HG03095 (cell line): Measurements from ENCODE around the gene LARGE1.

ENCODE experiments used
- ATAC-seq: cut with Tn5 transposase; IDR thresholded peaks from one replicate; pipeline ENCODE4 v1.9.1; 2021; ENCODE audit warnings: moderate library complexity; ENCODE audit not compliant: unreplicated experiment

LARGE1 gene

GRCh38 chr22:33456511-33456910 is 463.8 kb downstream of the LARGE1 start:
- ATAC-seq = no peak

DNA sequence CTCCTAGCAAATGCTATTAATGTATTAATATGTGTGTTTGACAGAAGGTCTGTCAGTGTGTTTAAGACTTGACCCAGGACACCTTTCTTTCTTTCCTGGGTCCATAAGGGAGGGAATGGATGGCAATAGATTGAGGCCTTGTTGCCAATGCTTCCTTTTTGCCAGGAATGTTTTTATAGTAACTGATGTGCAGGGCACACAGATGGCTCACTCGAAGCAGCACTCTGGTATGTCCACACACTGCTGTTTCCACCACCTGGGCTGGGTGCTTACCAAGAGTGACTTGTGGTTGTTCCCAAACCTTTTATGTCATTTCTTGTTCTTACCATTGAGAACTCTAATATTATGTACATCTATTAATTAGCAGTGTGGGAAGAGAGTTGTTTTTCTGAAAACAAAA is 465.2 kb downstream of the LARGE1 start:
- ATAC-seq = no peak

- ATAC-seq = no peak
Measured at GRCh38 chr22:33451866-33452469, 468.3 kb downstream of the LARGE1 start.

GRCh38 chr22:33450756-33451155 is 469.5 kb downstream of the LARGE1 start:
- no peak for ATAC-seq

- ATAC-seq = no peak
Measured at GRCh38 chr22:33447733-33448132, 472.5 kb downstream of the LARGE1 start.

DNA sequence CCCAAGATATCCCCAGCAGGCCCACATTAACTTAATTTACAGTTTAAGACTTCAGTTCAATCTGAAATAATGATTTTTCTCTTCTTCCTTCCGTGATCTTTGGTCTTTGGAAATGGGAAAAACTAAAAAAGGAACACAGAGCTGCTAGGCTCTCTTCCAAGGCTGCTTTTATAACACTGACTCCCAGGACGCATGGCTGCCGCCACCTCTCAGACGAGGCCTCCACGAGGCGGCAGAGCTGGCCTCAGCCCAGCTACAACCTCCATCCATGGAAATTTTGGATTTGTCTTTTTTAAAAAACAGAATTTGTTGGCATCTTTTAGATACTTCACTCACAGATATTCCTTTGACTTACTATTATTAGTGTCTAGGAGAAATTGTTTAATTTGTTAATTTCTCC is 476.6 kb downstream of the LARGE1 start:
- ATAC-seq = no peak

DNA sequence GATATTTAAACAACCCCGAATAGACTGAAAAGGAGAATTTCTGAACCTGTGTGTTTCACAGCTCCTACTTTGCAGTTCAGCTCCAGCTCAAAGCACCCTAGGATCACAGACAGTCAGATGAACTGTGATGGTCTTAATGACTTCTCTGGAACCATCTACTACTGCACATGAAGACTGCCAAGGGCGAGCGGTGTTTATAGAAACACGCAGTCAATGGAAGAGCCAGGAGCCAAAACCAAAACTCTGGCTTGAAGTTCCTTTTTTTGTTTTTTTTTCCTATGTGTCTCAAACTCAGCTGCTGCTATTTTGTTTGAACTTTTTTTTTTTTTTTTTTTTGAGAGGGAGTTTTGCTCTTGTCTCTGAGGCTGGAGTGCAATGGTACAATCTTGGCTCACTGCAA is 479.5 kb downstream of the LARGE1 start:
- no peak for ATAC-seq

DNA sequence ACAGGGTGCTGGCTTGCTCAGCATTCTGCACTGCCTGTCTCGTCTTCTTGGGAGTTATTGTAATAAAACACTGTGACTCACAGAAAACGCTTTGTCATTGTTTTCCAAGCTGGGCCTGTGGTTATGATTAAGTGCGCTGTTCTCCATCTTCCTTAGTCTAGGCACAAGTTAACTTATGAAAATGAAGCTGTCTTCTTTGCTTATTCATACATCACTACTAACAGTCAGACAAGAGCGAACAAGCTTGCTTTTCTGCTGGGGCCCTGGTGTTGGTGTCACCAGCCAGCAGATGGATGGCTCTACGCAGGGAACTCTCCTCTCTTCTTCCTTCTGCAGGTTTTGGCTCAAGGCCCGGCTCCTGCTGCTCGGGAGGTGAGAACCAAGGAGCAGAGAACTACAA is 482.0 kb downstream of the LARGE1 start:
- no peak for ATAC-seq

GRCh38 chr22:33431300-33431699 is 489.0 kb downstream of the LARGE1 start:
- ATAC-seq = no peak

DNA sequence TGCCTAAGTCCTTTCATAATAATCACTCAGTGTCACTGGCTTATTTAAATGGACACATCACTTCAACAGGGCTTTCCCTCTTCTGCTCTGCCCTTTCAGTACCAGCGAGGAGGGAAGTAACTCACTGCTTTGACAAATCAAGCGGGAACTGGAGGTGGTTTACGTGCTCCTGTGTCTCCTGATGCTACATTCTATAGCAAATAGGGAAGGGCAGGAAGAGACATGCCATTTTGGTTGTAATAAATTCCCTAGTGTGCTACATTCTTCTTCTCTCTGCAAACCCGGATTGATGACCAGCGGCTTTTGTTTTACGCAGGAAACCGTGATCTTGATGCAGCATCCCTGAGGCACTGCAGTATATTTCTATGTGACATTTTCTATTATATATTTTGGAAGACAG is 491.0 kb downstream of the LARGE1 start:
- ATAC-seq = no peak

GRCh38 chr22:33427461-33427860 is 492.8 kb downstream of the LARGE1 start:
- ATAC-seq = no peak

DNA sequence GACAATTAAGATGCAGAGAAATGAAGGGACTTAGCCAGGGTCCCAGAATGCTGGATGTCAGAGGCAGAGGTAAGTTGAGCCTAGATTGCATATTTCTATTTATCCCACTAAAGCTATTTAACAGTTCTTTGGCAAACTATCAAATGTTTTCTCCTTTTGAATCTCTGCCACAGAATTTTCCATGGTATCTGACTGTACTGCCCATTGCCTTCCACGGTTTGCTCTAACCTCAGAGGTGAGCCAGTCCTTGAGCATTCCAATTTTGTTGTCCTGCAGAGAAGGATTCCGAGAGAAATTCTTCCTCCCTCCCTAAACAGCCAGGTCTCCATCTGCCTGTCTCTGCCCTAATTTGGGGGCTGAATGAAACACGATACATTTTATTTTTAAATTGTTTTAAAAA is 493.8 kb downstream of the LARGE1 start:
- ATAC-seq = no peak

- no peak for ATAC-seq
Measured at GRCh38 chr22:33421859-33422258, 498.4 kb downstream of the LARGE1 start.

DNA sequence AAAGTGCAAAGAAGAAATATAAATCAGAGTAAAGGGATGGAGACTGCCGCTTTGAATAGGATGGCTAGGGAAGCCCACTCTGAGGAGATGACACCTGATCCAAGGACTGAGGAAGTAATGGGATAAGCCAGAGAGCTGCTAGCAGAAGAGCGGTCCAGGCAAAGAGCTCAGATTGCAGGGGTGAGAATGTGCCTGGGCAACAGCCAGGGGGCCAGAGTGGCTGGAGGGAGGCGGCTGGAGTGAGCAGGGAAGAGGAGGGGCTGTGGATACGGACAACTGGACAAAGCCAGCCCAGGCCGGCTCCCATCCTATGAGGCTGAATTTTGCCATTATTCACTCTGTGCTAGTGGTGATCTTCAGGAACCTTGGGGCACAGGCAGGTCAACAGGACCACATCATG is 501.8 kb downstream of the LARGE1 start:
- ATAC-seq = no peak

GRCh38 chr22:33415401-33415800 is 504.9 kb downstream of the LARGE1 start:
- ATAC-seq = no peak

DNA sequence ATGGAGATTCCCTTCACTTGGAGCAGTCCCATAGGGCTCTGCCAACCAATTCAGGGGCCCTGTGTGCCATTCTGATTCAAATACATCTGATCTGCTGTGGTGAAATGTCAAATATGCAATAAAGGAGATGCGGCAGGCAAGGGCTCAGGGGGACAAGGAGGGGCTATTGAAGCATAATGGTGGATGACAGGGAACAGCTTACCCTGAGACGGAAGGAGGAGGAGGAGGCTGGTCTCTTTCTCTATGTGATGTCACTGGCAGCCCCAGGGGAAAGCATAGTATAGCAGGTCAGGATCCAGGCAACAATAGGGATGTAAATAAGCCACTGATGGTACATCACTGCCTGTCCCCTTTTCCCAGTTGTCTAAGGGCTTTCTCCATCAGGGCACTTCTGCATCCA is 511.2 kb downstream of the LARGE1 start:
- ATAC-seq = no peak

DNA sequence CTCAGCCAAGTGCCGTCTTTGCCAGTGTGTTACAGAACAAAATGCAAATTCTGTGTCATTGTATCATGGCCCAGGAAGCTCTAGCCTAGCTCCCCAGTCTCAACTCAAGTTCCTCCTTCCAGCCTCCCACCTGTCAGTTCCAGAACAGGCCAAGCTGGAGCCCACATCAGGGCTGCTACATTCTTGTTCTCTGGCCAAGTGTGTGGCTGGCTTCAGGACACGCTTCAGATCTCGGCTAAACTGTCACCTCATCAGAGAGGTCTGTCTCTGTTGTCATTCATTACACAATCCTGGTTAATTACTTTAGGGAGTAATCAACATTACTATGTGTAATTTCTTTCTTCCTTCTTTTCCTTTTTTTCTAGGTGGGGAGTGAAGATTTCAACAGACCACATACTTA is 515.1 kb downstream of the LARGE1 start:
- ATAC-seq = no peak

- ATAC-seq = no peak
Measured at GRCh38 chr22:33404723-33405122, 515.6 kb downstream of the LARGE1 start.

- no peak for ATAC-seq
Measured at GRCh38 chr22:33402325-33402724, 518.0 kb downstream of the LARGE1 start.

DNA sequence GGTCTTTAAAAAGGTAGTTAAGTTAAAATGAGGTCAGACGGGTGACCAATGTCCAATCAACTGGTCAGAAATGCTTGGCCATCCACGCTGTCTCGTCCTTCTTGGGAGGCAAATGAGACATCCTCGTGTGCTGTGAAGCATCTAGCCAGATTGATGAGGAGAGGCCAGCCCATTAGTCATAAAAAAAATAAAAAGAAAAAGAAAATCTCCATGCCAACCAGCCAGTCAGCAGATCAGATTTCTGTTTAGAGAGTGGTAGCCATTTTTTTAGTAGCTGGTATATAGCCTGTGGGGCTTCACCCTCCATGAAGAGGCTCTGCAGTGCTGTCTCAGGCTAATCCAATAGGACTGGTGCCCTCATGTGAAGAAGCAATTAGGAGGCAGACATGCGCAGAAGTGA is 519.0 kb downstream of the LARGE1 start:
- no peak for ATAC-seq

- no peak for ATAC-seq
Measured at GRCh38 chr22:33400891-33401290, 519.4 kb downstream of the LARGE1 start.

GRCh38 chr22:33400061-33400840 is 520.0 kb downstream of the LARGE1 start:
- ATAC-seq = no peak
